Stimulated activated memory B cell treated with anti-CD40 and anti-IgM and Interleukin-4, amounts not matched to agents 10 μg/mL and 1 μg/mL and 100 μg/mL, for 72 hours (primary cell): Measurements from ENCODE around the gene HDDC3.
"Not testable (repeated sequence)": the region's sequence is repeated elsewhere in the genome, so short reads cannot be mapped to it uniquely, and the experiment has no call there.

Experiments used
- ATAC-seq: fragments of 150-1000 bp; cut with Tn5 transposase; 2 replicates; pipeline ENCODE4 v1.10.0; 2021
- H3K27ac Mint-ChIP-seq: one replicate; pipeline ENCODE4 v1.8.0; 2022; ENCODE audit warnings: mild to moderate bottlenecking, mixed read lengths
- H3K27me3 Mint-ChIP-seq: one replicate; pipeline ENCODE4 v1.8.0; 2022; ENCODE audit warnings: mixed read lengths
- H3K36me3 Mint-ChIP-seq: one replicate; pipeline ENCODE4 v1.8.0; 2022; ENCODE audit warnings: mixed read lengths
- H3K4me1 Mint-ChIP-seq: one replicate; pipeline ENCODE4 v1.8.0; 2022; ENCODE audit warnings: mixed read lengths
- H3K4me3 Mint-ChIP-seq: one replicate; pipeline ENCODE4 v1.8.0; 2022; ENCODE audit warnings: mild to moderate bottlenecking, moderate library complexity, mixed read lengths
- H3K9me3 Mint-ChIP-seq: one replicate; pipeline ENCODE4 v1.8.0; 2022; ENCODE audit warnings: mixed read lengths

Gene HDDC3

DNA sequence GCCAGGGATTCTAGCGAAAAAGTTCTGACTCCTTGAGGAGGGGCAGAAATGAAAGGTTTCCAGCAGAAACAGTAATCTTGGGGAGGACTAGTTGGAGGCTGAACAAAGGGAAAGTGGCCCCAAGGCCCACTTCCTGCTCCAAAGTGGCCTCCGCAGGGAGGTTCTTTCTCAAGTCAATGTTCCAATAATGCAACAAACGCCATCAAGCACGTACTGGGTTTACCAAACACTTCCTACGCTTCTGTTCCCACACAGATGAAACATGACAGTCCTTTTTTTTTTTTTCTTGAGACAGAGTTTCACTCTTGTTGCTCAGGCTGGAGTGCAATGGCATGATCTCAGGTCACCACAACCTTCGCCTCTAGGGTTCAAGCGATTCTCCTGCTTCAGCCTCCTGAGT lies 12.7 kb upstream of the HDDC3 start:
- Mint-ChIP-seq H3K27ac (no peak overlapping the region), H3K27me3 (no peaks in the 10 kb centered on the region), H3K4me3 (no peak overlapping the region), H3K4me1 (no peaks in the 10 kb centered on the region), H3K36me3 (peaks cover 78% of the 10 kb centered on the region), H3K9me3 (no peaks in the 10 kb centered on the region)
- no peak for ATAC-seq

DNA sequence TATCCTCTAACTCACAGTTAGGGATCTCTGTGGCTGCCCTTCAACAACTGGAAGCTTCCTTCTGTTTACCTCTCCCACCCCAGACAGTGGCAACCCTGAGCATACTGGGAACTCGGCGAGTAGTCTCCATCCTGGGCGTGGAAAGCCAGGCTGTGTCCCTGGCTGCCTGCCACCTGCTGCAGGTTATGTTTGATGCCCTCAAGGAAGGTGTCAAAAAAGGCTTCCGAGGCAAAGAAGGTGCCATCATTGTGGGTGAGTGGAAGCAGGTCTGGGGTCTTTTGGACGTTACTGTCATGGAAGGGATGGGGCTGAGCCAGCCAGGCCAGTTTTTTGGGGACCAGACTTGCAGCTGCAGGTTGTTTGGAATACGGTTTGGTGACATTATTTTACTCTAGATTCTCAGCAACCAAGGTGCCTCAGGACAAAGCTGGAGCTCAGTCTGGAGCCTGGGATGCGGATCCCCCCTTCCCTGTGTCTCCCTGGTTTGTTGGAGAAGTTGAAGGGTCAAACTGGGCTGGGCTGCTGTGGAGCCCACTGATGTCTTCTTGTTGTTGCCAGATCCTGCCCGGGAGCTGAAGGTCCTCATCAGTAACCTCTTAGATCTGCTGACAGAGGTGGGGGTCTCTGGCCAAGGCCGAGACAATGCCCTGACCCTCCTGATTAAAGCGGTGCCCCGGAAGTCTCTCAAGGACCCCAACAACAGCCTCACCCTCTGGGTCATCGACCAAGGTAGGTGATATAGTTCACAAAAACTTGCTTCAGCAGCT lies 10.2 kb upstream of the HDDC3 start:
- ATAC-seq = no peak
- H3K4me1 Mint-ChIP-seq = no peaks in the 10 kb centered on the region
- no peak overlapping the region for H3K27ac Mint-ChIP-seq
- H3K4me3 Mint-ChIP-seq = no peak overlapping the region
- H3K36me3 Mint-ChIP-seq = peaks cover 63% of the 10 kb centered on the region
- no peaks in the 10 kb centered on the region for H3K27me3 Mint-ChIP-seq
- no peaks in the 10 kb centered on the region for H3K9me3 Mint-ChIP-seq

DNA sequence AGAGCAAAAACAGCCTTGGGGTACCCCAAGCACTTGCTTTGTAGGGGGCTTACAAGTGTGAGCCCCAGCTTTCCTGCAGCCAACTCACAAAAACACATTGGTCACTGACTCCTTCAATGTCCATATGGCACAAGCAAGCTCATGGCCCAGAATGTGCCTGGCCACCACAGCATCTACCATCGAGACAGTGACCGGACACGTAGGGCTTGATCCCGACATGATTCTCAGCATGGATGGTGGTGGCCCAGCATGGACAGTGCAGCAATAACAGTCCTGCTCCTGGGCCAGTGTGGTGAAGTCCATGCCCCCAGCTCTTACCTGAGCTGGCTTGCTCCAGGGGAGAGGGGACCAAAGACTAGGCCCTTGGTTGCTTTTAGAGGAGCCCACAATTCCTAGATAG lies 8.7 kb upstream of the HDDC3 start:
- Mint-ChIP-seq H3K27ac (no peak overlapping the region), H3K27me3 (no peaks in the 10 kb centered on the region), H3K4me1 (peaks cover 10% of the 10 kb centered on the region), H3K36me3 (peaks cover 56% of the 10 kb centered on the region), H3K4me3 (no peak overlapping the region), H3K9me3 (no peaks in the 10 kb centered on the region)
- no peak for ATAC-seq

DNA sequence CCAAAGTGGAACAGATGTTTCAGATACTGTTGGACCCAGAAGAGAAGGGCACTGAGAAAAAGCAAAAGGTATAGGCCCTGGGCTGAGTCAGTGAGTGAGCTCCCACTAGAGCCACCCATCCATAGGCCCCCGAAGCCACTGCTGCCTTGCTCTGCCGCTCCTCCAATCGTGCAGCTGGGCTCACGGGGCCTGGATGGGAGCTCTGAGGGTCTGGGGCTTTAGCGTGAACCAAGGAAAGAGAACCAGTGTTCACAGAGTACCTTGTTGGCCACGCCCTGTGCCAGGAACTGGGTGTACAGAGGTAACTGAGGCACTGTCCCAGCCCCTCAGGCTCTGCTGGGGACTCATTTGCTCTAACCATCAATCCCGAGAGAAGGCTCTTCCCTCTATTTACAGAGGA lies 7.4 kb upstream of the HDDC3 start:
- no peaks in the 10 kb centered on the region for H3K27me3 Mint-ChIP-seq
- no peak overlapping the region for H3K27ac Mint-ChIP-seq
- peaks cover 53% of the 10 kb centered on the region for H3K36me3 Mint-ChIP-seq
- no peaks in the 10 kb centered on the region for H3K9me3 Mint-ChIP-seq
- H3K4me3 Mint-ChIP-seq = no peak overlapping the region
- peaks cover 15% of the 10 kb centered on the region for H3K4me1 Mint-ChIP-seq
- no peak for ATAC-seq

DNA sequence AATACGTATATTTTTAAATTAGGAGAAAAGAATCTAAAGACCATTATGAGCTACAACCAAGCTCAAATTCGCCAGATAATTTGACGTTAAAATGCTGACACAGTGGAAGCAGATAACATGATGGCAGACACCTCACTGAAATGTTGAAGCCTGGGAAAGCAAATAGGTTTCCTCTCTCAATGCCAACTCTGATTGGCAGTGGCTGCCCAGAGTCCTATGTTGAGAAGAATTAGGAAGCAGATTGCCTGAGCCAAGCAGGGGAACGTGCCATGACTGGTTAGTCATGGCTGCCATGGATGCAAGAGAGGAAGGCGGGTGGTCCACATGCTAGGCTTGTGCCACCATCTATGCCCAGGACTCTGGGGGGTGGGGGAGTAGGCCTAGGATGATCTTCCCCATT lies 5.9 kb upstream of the HDDC3 start:
- Mint-ChIP-seq H3K36me3 (peaks cover 46% of the 10 kb centered on the region), H3K27me3 (no peaks in the 10 kb centered on the region), H3K9me3 (no peaks in the 10 kb centered on the region), H3K27ac (no peak overlapping the region), H3K4me3 (no peak overlapping the region), H3K4me1 (peaks cover 24% of the 10 kb centered on the region)
- no peak for ATAC-seq

DNA sequence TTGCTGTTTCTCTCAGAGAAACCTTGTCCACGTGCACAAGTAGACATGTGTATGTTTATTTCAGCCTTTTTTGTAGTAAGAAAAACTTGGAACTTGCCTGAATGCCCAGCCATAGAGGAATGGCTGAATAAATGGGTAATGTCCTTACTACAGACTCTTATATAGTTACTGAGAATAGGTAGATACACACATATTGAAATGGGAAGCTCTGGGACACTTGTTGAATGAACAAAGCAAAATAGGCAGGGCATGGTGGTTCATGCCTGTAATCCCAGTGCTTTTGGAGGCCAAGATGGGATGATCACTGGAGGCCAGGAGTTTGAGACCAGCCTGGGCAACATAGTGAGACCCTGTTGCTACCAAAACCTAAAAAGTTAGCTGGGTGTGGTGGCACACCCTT lies 4.5 kb upstream of the HDDC3 start:
- H3K9me3 Mint-ChIP-seq = no peaks in the 10 kb centered on the region
- H3K4me3 Mint-ChIP-seq = no peak overlapping the region
- H3K36me3 Mint-ChIP-seq = peaks cover 33% of the 10 kb centered on the region
- H3K4me1 Mint-ChIP-seq = peaks cover 31% of the 10 kb centered on the region
- no peak for ATAC-seq
- H3K27me3 Mint-ChIP-seq = no peaks in the 10 kb centered on the region
- H3K27ac Mint-ChIP-seq = no peak overlapping the region

DNA sequence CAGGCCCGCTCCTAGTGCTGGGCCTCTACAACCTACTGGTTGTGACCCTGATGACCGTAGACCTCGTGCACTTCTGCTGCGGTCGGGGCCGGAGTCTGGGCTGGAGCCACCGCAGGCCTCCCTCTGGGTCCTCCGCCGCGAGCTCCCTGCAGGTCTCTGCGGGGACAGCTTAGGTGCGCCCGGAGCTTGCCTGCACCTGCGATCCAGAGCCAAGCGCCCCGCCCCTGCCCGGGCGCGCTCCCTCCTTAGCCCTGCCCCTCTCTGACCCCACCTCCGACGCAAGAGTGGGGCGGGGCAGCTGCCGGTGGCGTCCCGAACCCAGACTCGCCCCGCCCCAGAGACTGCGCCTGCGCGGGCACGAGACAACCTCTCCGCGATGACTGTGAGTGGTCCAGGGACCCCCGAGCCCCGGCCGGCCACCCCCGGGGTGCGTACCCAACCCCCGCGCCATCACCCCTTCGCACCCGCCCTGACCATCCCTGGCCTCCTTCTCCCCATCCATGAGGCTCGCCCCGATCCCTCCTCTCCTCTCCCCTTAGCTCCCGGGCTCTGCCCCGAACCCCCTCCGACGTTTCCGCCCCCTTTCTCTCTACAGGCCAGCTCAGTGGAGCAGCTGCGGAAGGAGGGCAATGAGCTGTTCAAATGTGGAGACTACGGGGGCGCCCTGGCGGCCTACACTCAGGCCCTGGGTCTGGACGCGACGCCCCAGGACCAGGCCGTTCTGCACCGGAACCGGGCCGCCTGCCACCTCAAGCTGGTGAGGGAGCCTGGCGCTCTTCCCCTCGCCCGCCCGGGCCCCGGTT lies 2.8 kb upstream of the HDDC3 start, which contains the start of gene UNC45A:
UNC45A (plus strand) TSS at position 337 of the 803 bp plus-strand sequence; CDS start at position 377, 40 bp downstream.
- peaks cover 48% of the 10 kb centered on the region for H3K4me1 Mint-ChIP-seq
- peaks cover 19% of the 10 kb centered on the region for H3K36me3 Mint-ChIP-seq
- peak within 1 kb of the TSS; percentile 82 for H3K4me3 Mint-ChIP-seq
- H3K27me3 Mint-ChIP-seq = no peaks in the 10 kb centered on the region
- peak; percentile 90 for ATAC-seq
- no peaks in the 10 kb centered on the region for H3K9me3 Mint-ChIP-seq
- peak within 1 kb of the TSS; percentile 68 for H3K27ac Mint-ChIP-seq

DNA sequence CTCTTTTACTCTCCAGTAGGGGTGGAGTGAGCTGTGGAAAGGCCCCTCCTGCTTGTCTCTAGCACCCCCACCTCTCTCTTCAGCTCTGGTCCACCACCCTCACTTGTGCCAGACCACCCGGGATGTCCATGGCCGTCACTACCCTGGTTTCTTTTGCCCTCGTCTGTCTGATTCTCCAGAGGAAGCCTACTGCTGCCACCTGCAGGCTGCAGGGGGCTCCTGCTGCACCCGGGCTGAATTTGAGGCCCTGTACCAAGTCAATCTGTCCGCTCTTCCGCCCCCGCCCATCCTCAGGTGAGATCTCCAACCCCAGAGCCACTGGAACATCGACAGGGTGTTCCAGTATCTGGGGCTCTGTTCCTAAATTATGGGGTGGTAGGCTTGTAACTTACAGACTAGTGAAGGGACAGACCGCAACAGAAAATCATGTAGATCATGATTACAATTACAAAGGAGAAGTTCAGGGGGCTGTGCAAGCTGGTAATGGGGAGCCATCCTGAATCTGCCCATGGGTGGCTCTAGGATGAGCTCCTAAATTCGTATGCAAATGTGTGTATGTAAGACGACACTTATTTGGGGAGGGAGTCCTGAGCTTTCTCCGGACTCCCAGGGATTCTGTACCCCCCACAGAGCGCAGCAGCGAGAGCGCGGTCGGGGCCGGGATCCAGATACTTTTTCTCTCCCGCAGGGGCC lies 2.1 kb upstream of the HDDC3 start:
- peaks cover 12% of the 10 kb centered on the region for H3K36me3 Mint-ChIP-seq
- peaks cover 48% of the 10 kb centered on the region for H3K4me1 Mint-ChIP-seq

DNA sequence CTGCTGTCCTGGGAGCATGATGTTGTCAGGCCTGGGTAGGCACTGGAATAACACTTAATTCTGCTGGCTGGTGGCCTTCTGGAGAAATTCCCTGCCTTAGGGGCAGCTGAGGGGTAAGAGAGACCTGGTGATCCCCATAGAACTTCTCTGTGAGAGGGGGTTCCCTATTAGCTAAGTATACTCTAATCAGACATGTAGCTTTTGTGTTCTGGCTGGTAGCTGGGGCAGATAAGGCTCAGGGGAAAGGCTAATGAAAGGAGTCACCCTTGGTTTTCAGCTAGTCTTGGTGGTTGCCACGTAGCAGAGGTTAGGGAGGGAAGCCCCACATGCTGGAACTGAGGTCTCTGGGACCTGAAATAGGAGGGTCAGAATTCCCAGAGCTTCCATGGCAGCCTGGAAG lies 952 bp upstream of the HDDC3 start:
- Mint-ChIP-seq H3K4me1 (peaks cover 48% of the 10 kb centered on the region), H3K27ac (peak overlapping the region; percentile 96), H3K9me3 (no peaks in the 10 kb centered on the region), H3K4me3 (no peak overlapping the region), H3K36me3 (peaks cover 9% of the 10 kb centered on the region), H3K27me3 (no peaks in the 10 kb centered on the region)
- no peak for ATAC-seq

More for the DNA sequence above, 2.1 kb upstream of the HDDC3 start:
- Mint-ChIP-seq H3K4me3 (peak overlapping the region; percentile 82), H3K27ac (peak overlapping the region; percentile 68), H3K27me3 (no peaks in the 10 kb centered on the region), H3K9me3 (no peaks in the 10 kb centered on the region)
- peak; percentile 65 for ATAC-seq

DNA sequence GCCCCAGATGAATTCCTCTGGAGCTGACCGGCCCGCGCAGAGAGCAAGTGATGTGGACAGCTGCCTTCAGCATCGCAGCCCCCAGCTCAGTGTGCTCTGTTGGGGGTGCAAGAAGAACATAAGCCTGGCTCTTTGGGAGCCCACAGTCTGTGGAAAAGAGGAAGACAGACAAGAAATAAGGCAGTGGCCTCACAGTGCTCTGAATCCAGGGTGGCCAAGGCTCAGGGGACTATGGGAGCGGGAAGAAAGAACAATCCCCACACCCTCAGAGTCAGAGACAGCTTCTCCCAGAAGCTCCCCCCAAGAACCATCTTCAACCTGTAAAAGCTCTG lies 277 bp upstream of the HDDC3 start:
- peaks cover 48% of the 10 kb centered on the region for H3K4me1 Mint-ChIP-seq
- peak overlapping the region; percentile 97 for H3K4me3 Mint-ChIP-seq
- peak overlapping the region; percentile 96 for H3K27ac Mint-ChIP-seq
- peaks cover 9% of the 10 kb centered on the region for H3K36me3 Mint-ChIP-seq
- no peaks in the 10 kb centered on the region for H3K27me3 Mint-ChIP-seq
- no peaks in the 10 kb centered on the region for H3K9me3 Mint-ChIP-seq
- no peak for ATAC-seq

DNA sequence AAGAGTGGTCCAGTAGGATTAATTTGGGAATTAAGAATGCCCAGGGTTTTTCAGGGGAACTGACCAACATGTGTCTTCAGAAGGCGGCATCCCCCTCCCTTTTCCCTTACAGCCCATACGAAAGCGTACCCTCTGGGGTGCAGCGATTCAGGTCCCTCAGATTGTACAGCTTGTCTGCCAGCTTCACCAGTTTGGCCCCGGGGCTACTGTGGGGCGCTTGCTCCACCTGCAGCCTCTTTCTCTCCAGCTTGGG lies 848 bp downstream of the HDDC3 start:
- Mint-ChIP-seq H3K4me1 (peaks cover 43% of the 10 kb centered on the region), H3K27ac (peak overlapping the region; percentile 96), H3K27me3 (no peaks in the 10 kb centered on the region), H3K36me3 (peaks cover 6% of the 10 kb centered on the region), H3K9me3 (no peaks in the 10 kb centered on the region), H3K4me3 (peak overlapping the region; percentile 97)
- ATAC-seq = no peak

DNA sequence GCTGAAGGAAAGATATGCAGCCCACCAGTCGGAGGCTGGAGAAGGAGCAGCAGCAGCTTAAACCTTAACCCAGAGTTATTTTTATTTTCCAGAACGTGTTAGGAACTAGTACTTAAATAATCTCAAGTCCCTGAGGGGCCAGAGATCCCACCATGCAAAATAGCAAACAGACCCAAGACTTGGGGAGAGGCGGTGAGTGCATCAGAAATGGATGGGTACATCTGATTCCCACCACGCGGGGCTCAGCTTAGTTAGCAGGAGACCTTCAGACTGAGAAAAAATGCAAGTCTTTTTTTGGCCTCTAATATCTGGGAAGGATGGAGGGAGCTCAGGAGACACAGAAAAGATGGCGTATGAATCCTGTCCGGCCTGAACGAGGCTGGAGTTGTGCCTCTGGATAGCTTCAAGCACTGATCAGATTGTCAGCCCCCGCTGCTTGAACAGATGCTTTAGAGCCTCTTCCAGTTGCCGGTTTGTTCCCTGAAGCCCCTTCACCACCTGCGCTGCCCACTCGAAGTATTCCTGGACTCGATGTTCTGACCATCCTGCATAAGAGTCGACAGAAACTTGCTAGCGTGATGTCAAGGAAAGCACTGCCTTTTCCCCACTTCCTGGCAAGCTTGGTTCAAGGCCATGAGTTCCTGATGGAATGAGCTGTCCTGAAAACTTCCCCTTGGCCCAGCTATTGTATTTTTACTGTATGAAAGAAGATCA lies 1.3 kb downstream of the HDDC3 start:
- H3K9me3 Mint-ChIP-seq = no peaks in the 10 kb centered on the region
- H3K36me3 Mint-ChIP-seq = peaks cover under 1% of the 10 kb centered on the region
- ATAC-seq = no peak
- H3K4me3 Mint-ChIP-seq = peak overlapping the region; percentile 97
- peaks cover 38% of the 10 kb centered on the region for H3K4me1 Mint-ChIP-seq
- H3K27me3 Mint-ChIP-seq = no peaks in the 10 kb centered on the region
- peak overlapping the region; percentile 96 for H3K27ac Mint-ChIP-seq

DNA sequence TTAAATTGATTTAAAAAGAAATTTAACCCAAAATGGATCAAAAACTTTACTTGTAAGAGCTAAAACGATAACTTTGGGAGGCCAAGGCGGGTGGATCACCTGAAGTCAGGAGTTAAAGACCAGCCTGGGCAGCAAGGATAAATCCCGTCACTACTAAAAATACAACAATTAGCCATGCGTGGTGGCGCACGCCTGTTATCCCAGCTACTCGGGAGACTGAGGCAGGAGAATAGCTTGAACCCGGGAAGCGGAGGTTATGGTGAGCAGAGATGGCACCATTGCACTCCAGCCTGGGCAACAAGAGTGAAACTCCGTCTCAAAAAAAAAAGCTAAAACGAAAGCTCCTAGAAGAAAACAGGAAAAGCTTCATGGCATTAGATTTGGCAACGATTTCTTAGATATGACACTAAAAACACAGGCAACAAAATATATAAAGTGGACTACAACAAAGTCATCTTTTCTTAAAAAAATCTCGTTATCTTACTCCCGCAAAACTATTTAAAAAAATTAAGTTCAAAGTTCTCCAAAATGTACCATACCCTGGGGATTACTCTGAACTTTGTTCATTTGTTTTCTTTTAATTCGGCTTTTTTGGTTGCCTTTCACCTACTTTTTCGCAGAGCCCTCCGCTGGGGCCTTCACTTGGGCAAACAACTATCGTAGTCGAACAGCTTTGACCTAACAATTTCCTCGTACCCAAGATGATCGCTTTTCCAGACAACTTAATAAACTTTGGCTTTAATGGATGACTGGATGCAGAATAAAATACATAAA lies 2.9 kb downstream of the HDDC3 start:
- Mint-ChIP-seq H3K4me1 (peaks cover 34% of the 10 kb centered on the region), H3K36me3 (no peaks in the 10 kb centered on the region)
- ATAC-seq = no peak

DNA sequence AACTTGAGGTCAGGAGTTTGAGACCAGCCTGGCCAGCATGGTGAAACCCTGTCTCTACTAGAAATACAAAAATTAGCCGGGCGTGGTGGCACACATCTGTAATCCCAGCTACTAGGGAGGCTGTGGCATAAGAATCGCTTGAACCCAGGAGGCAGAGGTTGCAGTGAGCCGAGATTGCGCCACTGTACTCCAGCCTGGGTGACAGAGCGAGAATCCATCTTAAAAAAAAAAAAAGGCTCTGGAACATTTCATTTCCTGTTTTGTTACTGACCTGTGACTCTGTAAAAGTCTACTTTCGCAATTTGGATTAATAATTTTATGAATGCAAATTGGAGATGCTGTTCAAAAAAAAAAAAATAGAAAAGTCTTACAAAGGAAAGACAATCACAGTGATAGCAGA lies 4.2 kb downstream of the HDDC3 start:
- H3K9me3 Mint-ChIP-seq, H3K27me3 Mint-ChIP-seq, ATAC-seq, H3K4me3 Mint-ChIP-seq, H3K36me3 Mint-ChIP-seq, H3K27ac Mint-ChIP-seq: not testable (repeated sequence)
- H3K4me1 Mint-ChIP-seq = peaks cover 37% of the 10 kb centered on the region

More for the DNA sequence above, 2.9 kb downstream of the HDDC3 start:
- Mint-ChIP-seq H3K4me3 (peak overlapping the region; percentile 97), H3K27ac (peak overlapping the region; percentile 96), H3K27me3 (no peaks in the 10 kb centered on the region), H3K9me3 (no peaks in the 10 kb centered on the region)
